Measurements from ENCODE around the gene UBE2F. TPM values are rescaled to one million over a fixed set of nuclear protein-coding genes. Genes with fewer than 3 reads are reported as not detected.

The UBE2F gene
- total and polyA plus RNA-seq, 2 experiments from 2014 or later: 52.8 to 66.7 TPM

DNA sequence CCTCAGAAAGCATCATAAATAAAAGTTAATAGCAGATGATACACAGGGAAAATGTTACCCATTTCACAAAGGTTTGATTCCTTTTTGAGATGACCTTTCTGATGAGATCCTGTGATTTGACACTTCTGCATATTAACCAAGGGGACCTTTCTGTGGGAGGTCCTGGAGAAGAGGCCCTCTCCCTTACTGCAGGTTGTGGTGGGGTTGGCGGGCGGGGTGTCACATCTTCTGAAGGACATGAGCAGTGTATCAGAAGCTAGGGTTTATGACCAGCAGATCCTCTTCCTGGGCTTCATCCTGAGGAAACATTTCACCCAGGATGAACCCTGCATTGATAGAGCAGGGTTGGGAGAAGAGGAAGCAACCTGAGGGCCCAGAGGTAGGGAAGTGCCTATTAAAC, 56.8 kb downstream of the UBE2F start:
- H4K20me1 ChIP-seq (ENCODE audit: insufficient read depth, poor library complexity, severe bottlenecking): no peaks in the 10 kb centered on the region
- 100% methylated on average over 2 of the region's 2 CpGs for WGBS (ENCODE audit: low lambda C conversion rate, missing lambda C conversion rate)

DNA sequence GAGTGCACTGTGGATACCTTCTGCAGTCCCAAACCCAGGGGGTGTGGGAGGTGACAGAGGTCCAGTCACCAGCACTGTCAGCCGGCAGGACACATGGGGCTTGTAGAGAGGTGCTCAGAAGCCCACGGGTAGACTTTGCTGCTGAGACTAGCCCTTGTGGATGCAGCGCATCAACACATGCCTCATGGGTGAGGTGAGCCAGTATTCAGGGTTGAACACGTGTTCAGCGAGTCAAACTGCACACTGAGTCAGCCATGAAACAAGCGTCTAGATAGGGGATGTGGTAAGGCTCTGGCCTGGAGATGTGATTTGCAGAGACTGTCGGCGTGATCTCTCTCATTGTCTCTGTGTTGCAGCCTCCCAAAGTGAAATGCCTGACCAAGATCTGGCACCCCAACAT, 58.2 kb downstream of the UBE2F start:
- no peak for TF ChIP-seq EZH2 (IDR thresholded peaks at IDR 0.05; ENCODE audit: borderline replicate concordance)
- TF ChIP-seq, protein P1, sequence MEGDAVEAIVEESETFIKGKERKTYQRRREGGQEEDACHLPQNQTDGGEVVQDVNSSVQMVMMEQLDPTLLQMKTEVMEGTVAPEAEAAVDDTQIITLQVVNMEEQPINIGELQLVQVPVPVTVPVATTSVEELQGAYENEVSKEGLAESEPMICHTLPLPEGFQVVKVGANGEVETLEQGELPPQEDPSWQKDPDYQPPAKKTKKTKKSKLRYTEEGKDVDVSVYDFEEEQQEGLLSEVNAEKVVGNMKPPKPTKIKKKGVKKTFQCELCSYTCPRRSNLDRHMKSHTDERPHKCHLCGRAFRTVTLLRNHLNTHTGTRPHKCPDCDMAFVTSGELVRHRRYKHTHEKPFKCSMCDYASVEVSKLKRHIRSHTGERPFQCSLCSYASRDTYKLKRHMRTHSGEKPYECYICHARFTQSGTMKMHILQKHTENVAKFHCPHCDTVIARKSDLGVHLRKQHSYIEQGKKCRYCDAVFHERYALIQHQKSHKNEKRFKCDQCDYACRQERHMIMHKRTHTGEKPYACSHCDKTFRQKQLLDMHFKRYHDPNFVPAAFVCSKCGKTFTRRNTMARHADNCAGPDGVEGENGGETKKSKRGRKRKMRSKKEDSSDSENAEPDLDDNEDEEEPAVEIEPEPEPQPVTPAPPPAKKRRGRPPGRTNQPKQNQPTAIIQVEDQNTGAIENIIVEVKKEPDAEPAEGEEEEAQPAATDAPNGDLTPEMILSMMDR (IDR thresholded peaks at IDR 0.05; ENCODE audit: poor library complexity): no peak
- no peak for TF ChIP-seq EZH2phosphoT487 (IDR thresholded peaks at IDR 0.05; ENCODE audit: low read depth, severe bottlenecking, unreplicated experiment)
- H3K9me3 ChIP-seq (ENCODE audit: low read depth): no peaks in the 10 kb centered on the region
- H3K9me2 ChIP-seq (replicated peaks; ENCODE audit: insufficient read depth): no peaks in the 10 kb centered on the region
- H3K4me2 ChIP-seq: no peak overlapping the region
- H3K4me1 ChIP-seq (ENCODE audit: insufficient read depth): no peaks in the 10 kb centered on the region
- no peaks in the 10 kb centered on the region for H3K79me2 ChIP-seq
- H3K4me3 ChIP-seq: no peak overlapping the region
- WGBS (ENCODE audit: low lambda C conversion rate, missing lambda C conversion rate): 94% methylated on average over 8 of the region's 8 CpGs
- DNase-seq (ENCODE audit: low spot score): no peak
- H3K27me3 ChIP-seq: no peaks in the 10 kb centered on the region
- H2AFZ ChIP-seq: no peak overlapping the region
- H3K36me3 ChIP-seq (replicated peaks; ENCODE audit: insufficient read depth, low read depth): no peaks in the 10 kb centered on the region
- H4K20me1 ChIP-seq (ENCODE audit: insufficient read depth, poor library complexity, severe bottlenecking): no peaks in the 10 kb centered on the region
- no peak overlapping the region for H3K27ac ChIP-seq

More for the DNA sequence above, 56.8 kb downstream of the UBE2F start:
- Histone ChIP-seq H3K4me3 (no peak overlapping the region), H2AFZ (no peak overlapping the region), H3K4me1 (ENCODE audit: insufficient read depth) (no peaks in the 10 kb centered on the region), H3K36me3 (replicated peaks; ENCODE audit: insufficient read depth, low read depth) (no peaks in the 10 kb centered on the region), H3K4me2 (no peak overlapping the region), H3K9me2 (replicated peaks; ENCODE audit: insufficient read depth) (no peaks in the 10 kb centered on the region), H3K9me3 (ENCODE audit: low read depth) (no peaks in the 10 kb centered on the region), H3K27me3 (no peaks in the 10 kb centered on the region), H3K27ac (no peak overlapping the region), H3K79me2 (no peaks in the 10 kb centered on the region)
- TF ChIP-seq EZH2 (IDR thresholded peaks at IDR 0.05; ENCODE audit: borderline replicate concordance): no peak
- TF ChIP-seq, protein P1 (IDR thresholded peaks at IDR 0.05; ENCODE audit: poor library complexity): no peak
- TF ChIP-seq EZH2phosphoT487 (IDR thresholded peaks at IDR 0.05; ENCODE audit: low read depth, severe bottlenecking, unreplicated experiment): no peak
- no peak for DNase-seq (ENCODE audit: low spot score)

DNA sequence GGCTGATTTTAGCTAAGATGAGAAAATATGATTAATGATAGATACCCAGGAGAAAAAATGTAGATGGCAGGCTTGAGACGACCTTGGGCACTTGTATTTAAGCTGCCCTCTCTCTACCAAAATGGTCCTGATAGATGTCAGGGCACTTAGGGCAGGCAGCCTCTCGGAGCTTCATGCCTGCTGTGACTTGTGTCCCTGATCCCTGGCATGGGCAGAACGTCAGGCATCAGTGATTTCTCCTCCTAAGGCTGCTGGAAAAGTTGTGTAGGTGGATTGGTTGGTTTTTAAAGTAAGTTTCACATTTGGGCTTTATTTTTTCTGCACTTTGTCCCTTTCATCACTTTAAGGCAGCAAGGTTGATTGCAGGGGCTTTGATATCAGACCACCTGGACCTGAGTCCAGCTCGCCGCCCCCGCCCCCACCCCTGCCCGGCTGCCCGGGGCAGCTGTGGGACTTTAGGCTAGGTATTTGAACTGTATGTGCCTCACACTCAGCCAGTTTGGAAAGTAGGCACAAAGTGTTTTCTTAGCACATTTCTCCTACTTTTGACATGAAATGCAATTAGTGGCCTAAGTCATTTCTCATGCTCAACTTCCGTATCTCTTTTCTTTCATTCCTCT, 59.0 kb downstream of the UBE2F start:
- H3K27me3 ChIP-seq: no peaks in the 10 kb centered on the region
- TF ChIP-seq EZH2phosphoT487 (IDR thresholded peaks at IDR 0.05; ENCODE audit: low read depth, severe bottlenecking, unreplicated experiment): no peak
- no peak for TF ChIP-seq EZH2 (IDR thresholded peaks at IDR 0.05; ENCODE audit: borderline replicate concordance)
- TF ChIP-seq, protein P1 (IDR thresholded peaks at IDR 0.05; ENCODE audit: poor library complexity): no peak
- no peak overlapping the region for H3K27ac ChIP-seq
- no peaks in the 10 kb centered on the region for H3K36me3 ChIP-seq (replicated peaks; ENCODE audit: insufficient read depth, low read depth)
- H3K9me2 ChIP-seq (replicated peaks; ENCODE audit: insufficient read depth): no peaks in the 10 kb centered on the region
- H3K4me1 ChIP-seq (ENCODE audit: insufficient read depth): no peaks in the 10 kb centered on the region
- H3K4me2 ChIP-seq: no peak overlapping the region
- H4K20me1 ChIP-seq (ENCODE audit: insufficient read depth, poor library complexity, severe bottlenecking): no peaks in the 10 kb centered on the region
- no peaks in the 10 kb centered on the region for H3K9me3 ChIP-seq (ENCODE audit: low read depth)
- H2AFZ ChIP-seq: no peak overlapping the region
- no peaks in the 10 kb centered on the region for H3K79me2 ChIP-seq
- no peak for DNase-seq (ENCODE audit: low spot score)
- H3K4me3 ChIP-seq: no peak overlapping the region
- WGBS (ENCODE audit: low lambda C conversion rate, missing lambda C conversion rate): 93% methylated on average over 6 of the region's 9 CpGs
